IMR-90 (cell line): ENCODE results near the gene COPA. TPM values are rescaled to one million over a fixed set of nuclear protein-coding genes. Genes with fewer than 3 reads are reported as not detected.

Experiments used
- ATAC-seq: fragments of 200-7000 bp; cut with Tn5 transposase; 2 replicates; pipeline ENCODE4 v1.9.1; 2020; ENCODE audit warnings: low read depth, mild to moderate bottlenecking, moderate library complexity
- BruUV-seq: library from RNA; stranded (reverse); fragments of 400-500 nt; replicated peaks from 2 replicates; lab custom pipeline; 2021; lab: Mats Ljungman, UMichigan
- CTCF ChIA-PET: fragments of 300-600 bp; formaldehyde crosslinking; extraction: SDS; loops from one replicate; lab custom pipeline; 2021; ENCODE audit warnings: antibody characterized with exemption; lab: Yijun Ruan, JAX
- POLR2A ChIA-PET: fragments of 300-600 bp; sonication (Branson Sonifier 250); formaldehyde crosslinking; loops from one replicate; lab custom pipeline; 2022; ENCODE audit warnings: antibody characterized with exemption; ENCODE audit not compliant: unreplicated experiment; lab: Charles Lee
- DNase-seq: peaks from one replicate; pipeline ENCODE4 v3.0.0; 2013
- H2AFZ ChIP-seq: replicated peaks from 2 replicates; pipeline ENCODE3; 2013; ENCODE audit warnings: low read length, mild to moderate bottlenecking; ENCODE audit not compliant: poor library complexity
- H2AK5ac ChIP-seq: 2 replicates; pipeline ENCODE4 v1.6.1; 2013; ENCODE audit warnings: low read depth, low read length, inconsistent platforms
- H2AK9ac ChIP-seq: replicated peaks from 2 replicates; pipeline ENCODE3; 2013; ENCODE audit warnings: mild to moderate bottlenecking, low read depth, low read length, moderate library complexity; ENCODE audit not compliant: poor library complexity
- H2BK120ac ChIP-seq: 2 replicates; pipeline ENCODE4 v1.6.1; 2013; ENCODE audit warnings: low read depth, low read length, inconsistent platforms
- H2BK15ac ChIP-seq: 3 replicates; pipeline ENCODE4 v1.6.1; 2013; ENCODE audit warnings: low read depth, low read length, inconsistent platforms
- H2BK20ac ChIP-seq: 2 replicates; pipeline ENCODE4 v1.6.1; 2013; ENCODE audit warnings: low read depth, mild to moderate bottlenecking, inconsistent platforms, low read length, moderate library complexity
- H2BK5ac ChIP-seq: 2 replicates; pipeline ENCODE4 v1.6.1; 2013; ENCODE audit warnings: mild to moderate bottlenecking, low read depth, low read length, inconsistent platforms; ENCODE audit not compliant: poor library complexity, severe bottlenecking
- H3K14ac ChIP-seq: replicated peaks from 2 replicates; pipeline ENCODE4 v1.6.1; 2013; ENCODE audit warnings: low read depth, low read length, inconsistent platforms
- H3K18ac ChIP-seq: 2 replicates; pipeline ENCODE4 v1.6.1; 2013; ENCODE audit warnings: low read depth, low read length, control low read depth
- H3K23ac ChIP-seq: 2 replicates; pipeline ENCODE4 v1.6.1; 2013; ENCODE audit warnings: low read depth, low read length, inconsistent platforms
- H3K27ac ChIP-seq: 2 replicates; pipeline ENCODE4 v1.5.1; 2013; ENCODE audit warnings: mild to moderate bottlenecking, control low read depth, low read length; ENCODE audit not compliant: insufficient read depth
- H3K27me3 ChIP-seq: 2 replicates; pipeline ENCODE4 v1.6.1; 2013; ENCODE audit warnings: low read length; ENCODE audit not compliant: control insufficient read depth, insufficient read depth
- H3K36me3 ChIP-seq: 2 replicates; pipeline ENCODE4 v1.6.1; 2013; ENCODE audit warnings: low read length, mixed read lengths; ENCODE audit not compliant: control insufficient read depth, insufficient read depth
- H3K4ac ChIP-seq: 2 replicates; pipeline ENCODE4 v1.6.1; 2013; ENCODE audit warnings: low read depth, low read length, inconsistent platforms
- H3K4me1 ChIP-seq: 2 replicates; pipeline ENCODE4 v1.6.1; 2013; ENCODE audit warnings: low read length, mixed read lengths; ENCODE audit not compliant: control insufficient read depth, insufficient read depth
- H3K4me2 ChIP-seq: 2 replicates; pipeline ENCODE4 v1.6.1; 2013; ENCODE audit warnings: low read depth, mild to moderate bottlenecking, control low read depth, low read length, moderate library complexity
- H3K4me3 ChIP-seq: 2 replicates; pipeline ENCODE4 v1.5.1; 2013; ENCODE audit warnings: low read depth, mild to moderate bottlenecking, control low read depth, low read length, moderate library complexity; ENCODE audit not compliant: insufficient read depth
- H3K56ac ChIP-seq: 2 replicates; pipeline ENCODE4 v1.6.1; 2013; ENCODE audit warnings: low read length, inconsistent platforms; ENCODE audit not compliant: insufficient read depth; ENCODE audit errors: extremely low read depth
- H3K79me1 ChIP-seq, 2 experiments: 2 replicates each; pipeline ENCODE4 v1.6.1; 2013; ENCODE audit warnings: low read length in 2 of 2, inconsistent platforms in 1 of 2, low read depth in 1 of 2
- H3K9ac ChIP-seq: 2 replicates; pipeline ENCODE4 v1.6.1; 2013; ENCODE audit warnings: low read depth, low read length, control low read depth
- H3K9me1 ChIP-seq: 2 replicates; pipeline ENCODE4 v1.6.1; 2013; ENCODE audit warnings: low read length, inconsistent platforms; ENCODE audit not compliant: insufficient read depth
- H3K9me3 ChIP-seq: 2 replicates; pipeline ENCODE4 v1.6.1; 2013; ENCODE audit warnings: low read length; ENCODE audit not compliant: control insufficient read depth, insufficient read depth
- H4K20me1 ChIP-seq: 2 replicates; pipeline ENCODE4 v1.6.1; 2013; ENCODE audit warnings: low read length, inconsistent platforms; ENCODE audit not compliant: insufficient read depth
- H4K5ac ChIP-seq: 2 replicates; pipeline ENCODE4 v1.6.1; 2013; ENCODE audit warnings: mild to moderate bottlenecking, low read depth, low read length, control low read depth
- H4K8ac ChIP-seq, 2 experiments: 2 replicates each; pipeline ENCODE4 v1.6.1; 2013; ENCODE audit warnings: low read depth in 2 of 2, low read length in 2 of 2, control low read depth in 1 of 2, inconsistent platforms in 1 of 2
- H4K91ac ChIP-seq: 2 replicates; pipeline ENCODE4 v1.6.1; 2013; ENCODE audit warnings: low read depth, low read length, inconsistent platforms; ENCODE audit not compliant: insufficient read depth
- WGBS, 2 experiments: methylation state at CpG; one replicate each; pipeline versions ENCODE4 v1.1.5 to v1.1.7; 2013; ENCODE audit warnings: missing lambda C conversion rate in 2 of 2; ENCODE audit not compliant: insufficient read length in 1 of 2; ENCODE audit errors: extremely low coverage in 2 of 2; 5-methylcytosine and 5-hydroxymethylcytosine counted together
- dilution Hi-C: fragments of 300-500 bp; cut with HindIII; formaldehyde crosslinking; loops from one replicate; pipeline ENCODE4 v1.14.3; 2018; ENCODE audit warnings: low sequenced_read_pairs; ENCODE audit not compliant: unreplicated experiment
- in situ Hi-C: fragments of 300-500 bp; cut with MboI; formaldehyde crosslinking; loops from 3 replicates; pipeline ENCODE4 v1.14.3; 2019; ENCODE audit warnings: low sequenced_read_pairs, inconsistent platforms, mixed read lengths
- intact Hi-C: fragments of 100-400 bp; cut with micrococcal nuclease; formaldehyde crosslinking; loops from 2 replicates; pipeline ENCODE4 v1.10.0; 2022
- polyA plus RNA-seq, 3 experiments: library from polyadenylated mRNA; depleted of rRNA; stranded (reverse); fragments of >200 nt; gene quantifications; 2 replicates each; pipeline ENCODE4 v1.2.3, GENCODE V29; 2012; ENCODE audit warnings: low replicate concordance in 1 of 3
- total RNA-seq: library from RNA; depleted of rRNA; stranded (reverse); fragments of >200 nt; gene quantifications from 2 replicates; pipeline ENCODE4 v1.2.3, GENCODE V29; 2012
- TF ChIP-seq, protein P1 (sequence below): conservative IDR thresholded peaks from 2 replicates; pipeline ENCODE4 v1.5.1; 2012; ENCODE audit warnings: mild to moderate bottlenecking, low read depth, low read length, improper control_type of control experiment

The COPA gene
- total and polyA plus RNA-seq, 2 of the 4 experiments (the other 2 are of a cell fraction): 204 to 436 TPM

DNA sequence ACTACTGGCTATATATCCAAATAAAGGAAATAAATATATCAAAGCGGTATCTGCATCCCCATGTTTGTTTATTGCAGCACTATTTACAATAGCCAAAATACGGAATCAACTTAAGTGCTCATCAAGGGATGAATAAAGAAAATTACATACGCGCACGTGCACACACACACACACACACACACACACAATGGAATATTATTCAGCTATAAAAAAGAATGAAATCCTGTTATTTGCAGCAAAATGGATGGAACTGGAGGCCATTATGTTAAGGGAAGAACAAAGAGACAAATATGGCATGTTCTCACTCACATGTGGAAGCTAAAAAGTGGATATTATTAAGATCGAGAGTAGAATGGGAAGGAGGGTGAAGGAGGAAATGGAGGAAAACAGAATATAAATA, 20.2 kb downstream of the COPA start:
- no peaks in the 10 kb centered on the region; the same call in 1 of the 2 replicates for H3K9me1 ChIP-seq
- ATAC-seq: no peak
- H4K8ac ChIP-seq: no peak overlapping the region
- H2AK9ac ChIP-seq: no peak overlapping the region
- H3K4me1 ChIP-seq: no peaks in the 10 kb centered on the region; the same call in 1 of the 2 replicates
- no peak overlapping the region for H2AK5ac ChIP-seq
- TF ChIP-seq, protein P1, sequence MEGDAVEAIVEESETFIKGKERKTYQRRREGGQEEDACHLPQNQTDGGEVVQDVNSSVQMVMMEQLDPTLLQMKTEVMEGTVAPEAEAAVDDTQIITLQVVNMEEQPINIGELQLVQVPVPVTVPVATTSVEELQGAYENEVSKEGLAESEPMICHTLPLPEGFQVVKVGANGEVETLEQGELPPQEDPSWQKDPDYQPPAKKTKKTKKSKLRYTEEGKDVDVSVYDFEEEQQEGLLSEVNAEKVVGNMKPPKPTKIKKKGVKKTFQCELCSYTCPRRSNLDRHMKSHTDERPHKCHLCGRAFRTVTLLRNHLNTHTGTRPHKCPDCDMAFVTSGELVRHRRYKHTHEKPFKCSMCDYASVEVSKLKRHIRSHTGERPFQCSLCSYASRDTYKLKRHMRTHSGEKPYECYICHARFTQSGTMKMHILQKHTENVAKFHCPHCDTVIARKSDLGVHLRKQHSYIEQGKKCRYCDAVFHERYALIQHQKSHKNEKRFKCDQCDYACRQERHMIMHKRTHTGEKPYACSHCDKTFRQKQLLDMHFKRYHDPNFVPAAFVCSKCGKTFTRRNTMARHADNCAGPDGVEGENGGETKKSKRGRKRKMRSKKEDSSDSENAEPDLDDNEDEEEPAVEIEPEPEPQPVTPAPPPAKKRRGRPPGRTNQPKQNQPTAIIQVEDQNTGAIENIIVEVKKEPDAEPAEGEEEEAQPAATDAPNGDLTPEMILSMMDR: no peak
- no peak overlapping the region for H2BK20ac ChIP-seq
- in situ Hi-C loops (no loop called here), intact Hi-C loops (no loop called here), dilution Hi-C loops (no loop called here)
- H4K20me1 ChIP-seq: peaks cover 41% of the 10 kb centered on the region
- peaks cover 3 to 20% of the 10 kb centered on the region in 2 experiments; a peak in 3 of 4 replicates for H3K79me1 ChIP-seq
- no peak overlapping the region for H3K9ac ChIP-seq
- CTCF ChIA-PET: no interaction called here
- WGBS, 2 experiments: no CpG with 5 or more reads among the region's 6 CpGs
- no peak overlapping the region for H3K27ac ChIP-seq
- no peak overlapping the region for H3K4me2 ChIP-seq
- no peak overlapping the region for H3K56ac ChIP-seq
- H3K36me3 ChIP-seq: peaks cover 43% of the 10 kb centered on the region
- H3K4me3 ChIP-seq: no peak overlapping the region
- no peak overlapping the region for H2BK120ac ChIP-seq
- no peaks in the 10 kb centered on the region for H3K27me3 ChIP-seq
- no peak overlapping the region for H3K4ac ChIP-seq
- no peak overlapping the region for H3K23ac ChIP-seq
- no peaks in the 10 kb centered on the region for H3K9me3 ChIP-seq
- no peak overlapping the region for H2BK5ac ChIP-seq
- H4K5ac ChIP-seq: no peak overlapping the region
- POLR2A ChIA-PET: no interaction called here
- no peak overlapping the region for H2BK15ac ChIP-seq
- H2AFZ ChIP-seq: no peak overlapping the region
- H3K14ac ChIP-seq: no peak overlapping the region
- no peak overlapping the region for H4K91ac ChIP-seq
- H3K18ac ChIP-seq: no peak overlapping the region
- no peak for DNase-seq
- no TSS peak for BruUV-seq
